GM23338 (cell line): Measurements from ENCODE around the gene MARVELD2. TPM values are rescaled to one million over a fixed set of nuclear protein-coding genes. Genes with fewer than 3 reads are reported as not detected.
"Not testable (repeated sequence)": the region's sequence is repeated elsewhere in the genome, so short reads cannot be mapped to it uniquely, and the experiment has no call there.

ENCODE experiments used
- ATAC-seq: fragments of 200-7000 bp; cut with Tn5 transposase; 3 replicates; pipeline ENCODE4 v1.9.1; 2020
- DNase-seq: peaks from one replicate; pipeline ENCODE4 v3.0.0-alpha.2; 2015; ENCODE audit warnings: low spot score
- H2AFZ ChIP-seq: fragments of 200-600 bp; sonication (generic); 2 replicates; pipeline ENCODE4 v1.8.0; 2016; ENCODE audit warnings: antibody characterized with exemption, mild to moderate bottlenecking, moderate library complexity
- H3F3A ChIP-seq: fragments of 200-600 bp; sonication (generic); replicated peaks from 2 replicates; pipeline ENCODE4 v1.8.0; 2017; ENCODE audit warnings: antibody characterized with exemption, mixed run types, low read depth
- H3K27ac ChIP-seq: fragments of 200-600 bp; sonication (generic); 2 replicates; pipeline ENCODE4 v1.6.1; 2016; ENCODE audit warnings: low read depth
- H3K27me3 ChIP-seq: fragments of 200-600 bp; sonication (generic); 2 replicates; pipeline ENCODE4 v1.8.0; 2016; ENCODE audit warnings: mild to moderate bottlenecking, mixed run types, moderate library complexity; ENCODE audit not compliant: insufficient read depth
- H3K36me3 ChIP-seq: fragments of 200-600 bp; sonication (generic); 2 replicates; pipeline ENCODE4 v1.8.0; 2016; ENCODE audit warnings: mild to moderate bottlenecking; ENCODE audit not compliant: insufficient read depth
- H3K4me1 ChIP-seq: fragments of 200-600 bp; sonication (generic); 2 replicates; pipeline ENCODE4 v1.8.0; 2016; ENCODE audit warnings: mild to moderate bottlenecking, moderate library complexity; ENCODE audit not compliant: insufficient read depth
- H3K4me2 ChIP-seq: fragments of 200-600 bp; sonication (generic); 2 replicates; pipeline ENCODE4 v1.7.1; 2017; ENCODE audit warnings: mixed run types
- H3K4me3 ChIP-seq: fragments of 200-600 bp; sonication (generic); 2 replicates; pipeline ENCODE4 v1.6.1; 2016; ENCODE audit warnings: mixed run types
- H3K79me2 ChIP-seq: fragments of 200-600 bp; sonication (generic); replicated peaks from 2 replicates; pipeline ENCODE4 v1.8.0; 2017; ENCODE audit warnings: mild to moderate bottlenecking; ENCODE audit not compliant: insufficient read depth
- H3K9me2 ChIP-seq: fragments of 200-600 bp; sonication (generic); 2 replicates; pipeline ENCODE4 v1.8.0; 2017; ENCODE audit not compliant: insufficient read depth
- H4K20me1 ChIP-seq: fragments of 200-600 bp; sonication (generic); replicated peaks from 2 replicates; pipeline ENCODE4 v1.8.0; 2017; ENCODE audit warnings: mild to moderate bottlenecking; ENCODE audit not compliant: insufficient read depth
- H3K27ac Mint-ChIP-seq: 2 replicates; pipeline ENCODE4 v1.8.0; 2020; ENCODE audit warnings: inconsistent platforms, mild to moderate bottlenecking, moderate library complexity, mixed read lengths
- H3K27me3 Mint-ChIP-seq: 3 replicates; pipeline ENCODE4 v1.8.0; 2022; ENCODE audit warnings: low read depth, mild to moderate bottlenecking, moderate library complexity, mixed read lengths, inconsistent platforms; ENCODE audit not compliant: insufficient read depth, poor library complexity
- H3K36me3 Mint-ChIP-seq: 3 replicates; pipeline ENCODE4 v1.8.0; 2021; ENCODE audit warnings: low read depth, mild to moderate bottlenecking, inconsistent platforms, moderate library complexity, mixed read lengths
- H3K4me1 Mint-ChIP-seq: 3 replicates; pipeline ENCODE4 v1.8.0; 2020; ENCODE audit warnings: mild to moderate bottlenecking, inconsistent platforms, mixed read lengths
- H3K4me3 Mint-ChIP-seq: 3 replicates; pipeline ENCODE4 v1.8.0; 2021; ENCODE audit warnings: moderate library complexity, mild to moderate bottlenecking, inconsistent platforms, mixed read lengths
- H3K9me3 Mint-ChIP-seq: 3 replicates; pipeline ENCODE4 v1.8.0; 2020; ENCODE audit warnings: moderate library complexity, mild to moderate bottlenecking, inconsistent platforms, mixed read lengths
- CREB1 ChIP-seq: fragments of 250-450 bp; sonication (Bioruptor Pico); IDR thresholded peaks from 2 replicates; pipeline ENCODE4 v1.5.0; 2020; ENCODE audit warnings: low read depth, mild to moderate bottlenecking, moderate library complexity
- JUNB ChIP-seq: IDR thresholded peaks from one replicate; pipeline ENCODE4 v1.6.1; 2016; ENCODE audit warnings: antibody characterized with exemption; ENCODE audit not compliant: unreplicated experiment
- STAT1 ChIP-seq: IDR thresholded peaks from one replicate; pipeline ENCODE4 v1.6.1; 2016; ENCODE audit warnings: antibody characterized with exemption; ENCODE audit not compliant: unreplicated experiment
- ZNF114 ChIP-seq: fragments of 250-450 bp; sonication (Bioruptor Pico); IDR thresholded peaks from 2 replicates; pipeline ENCODE4 v1.5.0; 2020; ENCODE audit warnings: mild to moderate bottlenecking, moderate library complexity
- polyA plus RNA-seq: library from polyadenylated mRNA; unstranded; fragments of >200 nt; fragmentation: Nextera tagmentation; extraction: Ambion mirVana; gene quantifications from 2 replicates; pipeline ENCODE4 v1.2.1, GENCODE V29; 2016
- total RNA-seq: library from RNA; depleted of rRNA; stranded (reverse); fragments of >200 nt; shearing (Covaris generic); gene quantifications from 2 replicates; pipeline ENCODE4 v1.2.3, GENCODE V29; 2014
- TF ChIP-seq, protein P1 (sequence below), 2 experiments: fragments of 200-600 bp in 1 of 2; sonication (generic) in 1 of 2; conservative IDR thresholded peaks; 2 replicates each; pipeline versions ENCODE4 v1.5.1 to v1.6.1; 2016 to 2017; ENCODE audit warnings: antibody characterized with exemption in 2 of 2, low read depth in 2 of 2, mild to moderate bottlenecking in 2 of 2, moderate library complexity in 1 of 2
- TF ChIP-seq, protein P2 (sequence below): IDR thresholded peaks from 2 replicates; pipeline ENCODE4 v1.6.1; 2016; ENCODE audit warnings: antibody characterized with exemption
- TF ChIP-seq, protein P3 (sequence below): IDR thresholded peaks from one replicate; pipeline ENCODE4 v1.6.1; 2018; ENCODE audit warnings: antibody characterized with exemption; ENCODE audit not compliant: unreplicated experiment

MARVELD2 gene
- total and polyA plus RNA-seq, 2 experiments from 2014 or later, result 10.0 to 24.1 TPM

- no peak for TF ChIP-seq CREB1
- TF ChIP-seq, protein P1, sequence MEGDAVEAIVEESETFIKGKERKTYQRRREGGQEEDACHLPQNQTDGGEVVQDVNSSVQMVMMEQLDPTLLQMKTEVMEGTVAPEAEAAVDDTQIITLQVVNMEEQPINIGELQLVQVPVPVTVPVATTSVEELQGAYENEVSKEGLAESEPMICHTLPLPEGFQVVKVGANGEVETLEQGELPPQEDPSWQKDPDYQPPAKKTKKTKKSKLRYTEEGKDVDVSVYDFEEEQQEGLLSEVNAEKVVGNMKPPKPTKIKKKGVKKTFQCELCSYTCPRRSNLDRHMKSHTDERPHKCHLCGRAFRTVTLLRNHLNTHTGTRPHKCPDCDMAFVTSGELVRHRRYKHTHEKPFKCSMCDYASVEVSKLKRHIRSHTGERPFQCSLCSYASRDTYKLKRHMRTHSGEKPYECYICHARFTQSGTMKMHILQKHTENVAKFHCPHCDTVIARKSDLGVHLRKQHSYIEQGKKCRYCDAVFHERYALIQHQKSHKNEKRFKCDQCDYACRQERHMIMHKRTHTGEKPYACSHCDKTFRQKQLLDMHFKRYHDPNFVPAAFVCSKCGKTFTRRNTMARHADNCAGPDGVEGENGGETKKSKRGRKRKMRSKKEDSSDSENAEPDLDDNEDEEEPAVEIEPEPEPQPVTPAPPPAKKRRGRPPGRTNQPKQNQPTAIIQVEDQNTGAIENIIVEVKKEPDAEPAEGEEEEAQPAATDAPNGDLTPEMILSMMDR (conservative IDR thresholded peaks at IDR 0.05; ENCODE audit: low read depth in 2 of 2), result no peak
- TF ChIP-seq, protein P2, sequence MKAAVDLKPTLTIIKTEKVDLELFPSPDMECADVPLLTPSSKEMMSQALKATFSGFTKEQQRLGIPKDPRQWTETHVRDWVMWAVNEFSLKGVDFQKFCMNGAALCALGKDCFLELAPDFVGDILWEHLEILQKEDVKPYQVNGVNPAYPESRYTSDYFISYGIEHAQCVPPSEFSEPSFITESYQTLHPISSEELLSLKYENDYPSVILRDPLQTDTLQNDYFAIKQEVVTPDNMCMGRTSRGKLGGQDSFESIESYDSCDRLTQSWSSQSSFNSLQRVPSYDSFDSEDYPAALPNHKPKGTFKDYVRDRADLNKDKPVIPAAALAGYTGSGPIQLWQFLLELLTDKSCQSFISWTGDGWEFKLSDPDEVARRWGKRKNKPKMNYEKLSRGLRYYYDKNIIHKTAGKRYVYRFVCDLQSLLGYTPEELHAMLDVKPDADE, result no peak
Measured at GRCh38 chr5:69468631-69469030, 53.7 kb downstream of the MARVELD2 start (continued).

DNA sequence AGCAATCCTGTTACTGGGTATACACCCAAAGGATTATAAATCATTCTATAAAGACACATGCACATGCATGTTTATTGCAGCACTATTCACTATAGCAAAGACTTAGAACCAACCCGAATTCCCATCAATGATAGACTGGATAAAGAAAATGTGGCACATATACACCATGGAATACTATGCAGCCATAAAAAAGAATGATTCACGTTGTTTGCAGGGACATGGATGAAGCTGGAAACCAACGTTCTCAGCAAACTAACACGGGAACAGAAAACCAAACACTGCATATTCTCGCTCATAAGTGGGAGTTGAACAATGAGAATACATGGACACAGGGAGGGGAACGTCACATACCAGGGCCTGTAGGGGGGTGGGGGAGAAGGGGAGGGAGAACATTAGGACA is 56.6 kb downstream of the MARVELD2 start:
- not testable (repeated sequence) for H3K27me3 Mint-ChIP-seq, H3K4me1 Mint-ChIP-seq, H3K4me1 ChIP-seq, H3K79me2 ChIP-seq, ATAC-seq, H3K4me2 ChIP-seq, H2AFZ ChIP-seq, H4K20me1 ChIP-seq, H3K9me2 ChIP-seq, H3K4me3 ChIP-seq, DNase-seq, H3K36me3 ChIP-seq, H3K27me3 ChIP-seq, H3K36me3 Mint-ChIP-seq, H3K9me3 Mint-ChIP-seq, H3K27ac ChIP-seq, H3K4me3 Mint-ChIP-seq, H3K27ac Mint-ChIP-seq, H3F3A ChIP-seq

- H3K9me2 ChIP-seq, H2AFZ ChIP-seq, H4K20me1 ChIP-seq, H3K27me3 ChIP-seq, H3K27ac Mint-ChIP-seq, DNase-seq, H3K4me3 Mint-ChIP-seq, H3K27me3 Mint-ChIP-seq, H3K9me3 Mint-ChIP-seq, H3K4me1 ChIP-seq, H3K27ac ChIP-seq, H3K36me3 ChIP-seq, H3K79me2 ChIP-seq, H3K4me1 Mint-ChIP-seq, ATAC-seq, H3K4me3 ChIP-seq, H3F3A ChIP-seq, H3K4me2 ChIP-seq, H3K36me3 Mint-ChIP-seq: not testable (repeated sequence)
Measured at GRCh38 chr5:69472535-69473143, 57.7 kb downstream of the MARVELD2 start.

GRCh38 chr5:69477170-69477569 is 62.3 kb downstream of the MARVELD2 start:
- H3K36me3 Mint-ChIP-seq, result no peaks in the 10 kb centered on the region
- no peak overlapping the region for H3K4me3 Mint-ChIP-seq
- DNase-seq, result no peak
- no peaks in the 10 kb centered on the region for H3K27me3 Mint-ChIP-seq
- Histone ChIP-seq H4K20me1 (no peaks in the 10 kb centered on the region), H3K9me2 (no peaks in the 10 kb centered on the region), H3K36me3 (no peaks in the 10 kb centered on the region), H2AFZ (no peak overlapping the region), H3K4me3 (no peak overlapping the region), H3K27me3 (no peaks in the 10 kb centered on the region), H3K4me1 (no peaks in the 10 kb centered on the region), H3K79me2 (no peaks in the 10 kb centered on the region), H3F3A (no peaks in the 10 kb centered on the region), H3K27ac (no peak overlapping the region), H3K4me2 (no peak overlapping the region)
- no peak for ATAC-seq
- H3K27ac Mint-ChIP-seq, result no peak overlapping the region
- no peak for TF ChIP-seq ZNF114
- TF ChIP-seq, protein P3, sequence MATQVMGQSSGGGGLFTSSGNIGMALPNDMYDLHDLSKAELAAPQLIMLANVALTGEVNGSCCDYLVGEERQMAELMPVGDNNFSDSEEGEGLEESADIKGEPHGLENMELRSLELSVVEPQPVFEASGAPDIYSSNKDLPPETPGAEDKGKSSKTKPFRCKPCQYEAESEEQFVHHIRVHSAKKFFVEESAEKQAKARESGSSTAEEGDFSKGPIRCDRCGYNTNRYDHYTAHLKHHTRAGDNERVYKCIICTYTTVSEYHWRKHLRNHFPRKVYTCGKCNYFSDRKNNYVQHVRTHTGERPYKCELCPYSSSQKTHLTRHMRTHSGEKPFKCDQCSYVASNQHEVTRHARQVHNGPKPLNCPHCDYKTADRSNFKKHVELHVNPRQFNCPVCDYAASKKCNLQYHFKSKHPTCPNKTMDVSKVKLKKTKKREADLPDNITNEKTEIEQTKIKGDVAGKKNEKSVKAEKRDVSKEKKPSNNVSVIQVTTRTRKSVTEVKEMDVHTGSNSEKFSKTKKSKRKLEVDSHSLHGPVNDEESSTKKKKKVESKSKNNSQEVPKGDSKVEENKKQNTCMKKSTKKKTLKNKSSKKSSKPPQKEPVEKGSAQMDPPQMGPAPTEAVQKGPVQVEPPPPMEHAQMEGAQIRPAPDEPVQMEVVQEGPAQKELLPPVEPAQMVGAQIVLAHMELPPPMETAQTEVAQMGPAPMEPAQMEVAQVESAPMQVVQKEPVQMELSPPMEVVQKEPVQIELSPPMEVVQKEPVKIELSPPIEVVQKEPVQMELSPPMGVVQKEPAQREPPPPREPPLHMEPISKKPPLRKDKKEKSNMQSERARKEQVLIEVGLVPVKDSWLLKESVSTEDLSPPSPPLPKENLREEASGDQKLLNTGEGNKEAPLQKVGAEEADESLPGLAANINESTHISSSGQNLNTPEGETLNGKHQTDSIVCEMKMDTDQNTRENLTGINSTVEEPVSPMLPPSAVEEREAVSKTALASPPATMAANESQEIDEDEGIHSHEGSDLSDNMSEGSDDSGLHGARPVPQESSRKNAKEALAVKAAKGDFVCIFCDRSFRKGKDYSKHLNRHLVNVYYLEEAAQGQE, result no peak
- TF ChIP-seq JUNB, result no peak
- TF ChIP-seq, protein P1 (conservative IDR thresholded peaks at IDR 0.05; ENCODE audit: low read depth in 2 of 2), result no peak
- no peak for TF ChIP-seq STAT1
- no peaks in the 10 kb centered on the region for H3K4me1 Mint-ChIP-seq
- H3K9me3 Mint-ChIP-seq, result no peaks in the 10 kb centered on the region
